ENCODE data around the gene AP3S2. TPM values are rescaled to one million over a fixed set of nuclear protein-coding genes. Genes with fewer than 3 reads are reported as not detected.

The AP3S2 gene
- total RNA-seq, 1 donor from 2014 or later: 39.5 TPM

- H3K27me3 ChIP-seq: no peaks in the 10 kb centered on the region
- peaks cover 0 to 49% of the 10 kb centered on the region in 2 donors for H3K36me3 ChIP-seq
- TF ChIP-seq POLR2AphosphoS5 (IDR thresholded peaks at IDR 0.05; ENCODE audit: insufficient read depth in 1 of 2, low read depth in 1 of 2): no peak
- TF ChIP-seq POLR2A (IDR thresholded peaks at IDR 0.05): no peak
- TF ChIP-seq, protein P1, sequence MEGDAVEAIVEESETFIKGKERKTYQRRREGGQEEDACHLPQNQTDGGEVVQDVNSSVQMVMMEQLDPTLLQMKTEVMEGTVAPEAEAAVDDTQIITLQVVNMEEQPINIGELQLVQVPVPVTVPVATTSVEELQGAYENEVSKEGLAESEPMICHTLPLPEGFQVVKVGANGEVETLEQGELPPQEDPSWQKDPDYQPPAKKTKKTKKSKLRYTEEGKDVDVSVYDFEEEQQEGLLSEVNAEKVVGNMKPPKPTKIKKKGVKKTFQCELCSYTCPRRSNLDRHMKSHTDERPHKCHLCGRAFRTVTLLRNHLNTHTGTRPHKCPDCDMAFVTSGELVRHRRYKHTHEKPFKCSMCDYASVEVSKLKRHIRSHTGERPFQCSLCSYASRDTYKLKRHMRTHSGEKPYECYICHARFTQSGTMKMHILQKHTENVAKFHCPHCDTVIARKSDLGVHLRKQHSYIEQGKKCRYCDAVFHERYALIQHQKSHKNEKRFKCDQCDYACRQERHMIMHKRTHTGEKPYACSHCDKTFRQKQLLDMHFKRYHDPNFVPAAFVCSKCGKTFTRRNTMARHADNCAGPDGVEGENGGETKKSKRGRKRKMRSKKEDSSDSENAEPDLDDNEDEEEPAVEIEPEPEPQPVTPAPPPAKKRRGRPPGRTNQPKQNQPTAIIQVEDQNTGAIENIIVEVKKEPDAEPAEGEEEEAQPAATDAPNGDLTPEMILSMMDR (IDR thresholded peaks at IDR 0.05): no peak
- H3K4me3 ChIP-seq: no peak overlapping the region
- intact Hi-C loops (cut with DNase I): no loop called here
- H3K27ac ChIP-seq: no peak overlapping the region
- H3K4me1 ChIP-seq: no peaks in the 10 kb centered on the region
- H3K9me3 ChIP-seq: no peaks in the 10 kb centered on the region
- DNase-seq (ENCODE audit: extremely low spot score in 2 of 2): no peak
Observed at GRCh38 chr15:89883518-89883917, 10.3 kb downstream of the AP3S2 start.

- no peak overlapping the region for H3K4me3 ChIP-seq
- H3K27me3 ChIP-seq: no peaks in the 10 kb centered on the region
- H3K9me3 ChIP-seq: no peaks in the 10 kb centered on the region
- no peak overlapping the region for H3K27ac ChIP-seq
- no peak for DNase-seq (ENCODE audit: extremely low spot score in 2 of 2)
- no peak for TF ChIP-seq POLR2AphosphoS5 (IDR thresholded peaks at IDR 0.05; ENCODE audit: insufficient read depth in 1 of 2, low read depth in 1 of 2)
- TF ChIP-seq, protein P1 (IDR thresholded peaks at IDR 0.05): no peak
- no peak for TF ChIP-seq POLR2A (IDR thresholded peaks at IDR 0.05)
- H3K36me3 ChIP-seq: peaks cover 0 to 44% of the 10 kb centered on the region in 2 donors
- intact Hi-C loops (cut with DNase I): no loop called here
- H3K4me1 ChIP-seq: no peaks in the 10 kb centered on the region
Observed at GRCh38 chr15:89880727-89881126, 13.1 kb downstream of the AP3S2 start.

DNA sequence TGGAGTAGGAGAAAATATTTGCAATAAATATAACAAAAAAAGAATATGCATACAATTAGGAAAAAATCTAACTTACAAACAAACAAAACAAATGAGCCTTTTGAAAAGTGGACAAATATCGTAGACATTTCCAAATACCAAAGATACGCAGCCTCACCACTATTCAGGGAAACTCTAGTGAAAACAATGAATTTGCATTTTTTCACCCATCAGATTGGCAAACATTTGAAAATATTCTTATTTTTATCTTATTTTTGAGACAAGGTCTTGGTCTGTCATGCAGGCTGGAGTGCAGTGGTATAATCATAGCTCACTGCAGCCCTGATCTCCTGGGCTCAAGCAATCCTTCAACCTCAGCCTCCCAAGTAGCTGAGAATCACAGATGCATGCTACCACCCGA lies 15.5 kb downstream of the AP3S2 start:
- H3K27me3 ChIP-seq: no peaks in the 10 kb centered on the region
- no peaks in the 10 kb centered on the region for H3K4me1 ChIP-seq
- no peak overlapping the region for H3K4me3 ChIP-seq
- intact Hi-C loops (cut with DNase I): loop anchor here (2.0 kb wide), 1 partner anchor 118 kb away; no protein-coding TSS in a partner anchor
- no peaks in the 10 kb centered on the region for H3K9me3 ChIP-seq
- H3K27ac ChIP-seq: no peak overlapping the region
- H3K36me3 ChIP-seq: peaks cover 0 to 27% of the 10 kb centered on the region in 2 donors
- no peak for DNase-seq (ENCODE audit: extremely low spot score in 2 of 2)
- TF ChIP-seq POLR2AphosphoS5 (IDR thresholded peaks at IDR 0.05; ENCODE audit: insufficient read depth in 1 of 2, low read depth in 1 of 2) (no peak), POLR2A (IDR thresholded peaks at IDR 0.05) (no peak)
- TF ChIP-seq, protein P1 (IDR thresholded peaks at IDR 0.05): no peak

DNA sequence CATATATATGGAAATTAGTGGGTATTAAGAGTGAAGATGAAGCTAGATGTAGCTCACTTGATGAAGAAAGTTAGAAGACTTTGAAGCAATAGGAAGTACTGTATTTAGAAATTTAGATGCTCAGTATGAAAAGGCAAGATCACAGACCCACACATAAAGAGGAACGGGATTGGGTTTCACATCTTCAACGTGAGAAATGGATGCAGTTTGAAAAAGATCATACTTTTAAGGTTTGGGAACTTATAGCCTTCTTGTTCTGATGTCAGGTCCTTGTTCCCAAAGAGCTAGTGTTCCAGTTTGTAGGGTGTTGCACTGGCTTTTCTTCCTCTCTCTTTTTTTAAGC lies 16.7 kb downstream of the AP3S2 start:
- no peak overlapping the region for H3K27ac ChIP-seq
- no peaks in the 10 kb centered on the region for H3K27me3 ChIP-seq
- H3K4me3 ChIP-seq: no peak overlapping the region
- H3K36me3 ChIP-seq: peaks cover 0 to 20% of the 10 kb centered on the region in 2 donors
- DNase-seq (ENCODE audit: extremely low spot score in 2 of 2): no peak
- no peaks in the 10 kb centered on the region for H3K4me1 ChIP-seq
- intact Hi-C loops (cut with DNase I): no loop called here
- TF ChIP-seq, protein P1 (IDR thresholded peaks at IDR 0.05): no peak
- TF ChIP-seq POLR2AphosphoS5 (IDR thresholded peaks at IDR 0.05; ENCODE audit: insufficient read depth in 1 of 2, low read depth in 1 of 2) (no peak), POLR2A (IDR thresholded peaks at IDR 0.05) (no peak)
- H3K9me3 ChIP-seq: no peaks in the 10 kb centered on the region

GRCh38 chr15:89876396-89877082 lies 17.3 kb downstream of the AP3S2 start:
- H3K4me1 ChIP-seq: no peaks in the 10 kb centered on the region
- intact Hi-C loops (cut with DNase I): no loop called here
- no peaks in the 10 kb centered on the region for H3K9me3 ChIP-seq
- no peaks in the 10 kb centered on the region for H3K27me3 ChIP-seq
- TF ChIP-seq, protein P1 (IDR thresholded peaks at IDR 0.05): no peak
- TF ChIP-seq POLR2AphosphoS5 (IDR thresholded peaks at IDR 0.05; ENCODE audit: insufficient read depth in 1 of 2, low read depth in 1 of 2) (no peak), POLR2A (IDR thresholded peaks at IDR 0.05) (no peak)
- H3K4me3 ChIP-seq: no peak overlapping the region
- DNase-seq (ENCODE audit: extremely low spot score in 2 of 2): no peak
- peaks cover 0 to 20% of the 10 kb centered on the region in 2 donors for H3K36me3 ChIP-seq
- no peak overlapping the region for H3K27ac ChIP-seq

Measured in vagina (tissue), 2 donors.